ENCODE measurements around the gene CARS2. TPM values are rescaled to one million over a fixed set of nuclear protein-coding genes. Genes with fewer than 3 reads are reported as not detected.
A peak's percentile ranks its signal among the peaks of the same experiment; 100 is the strongest.
"Not testable (repeated sequence)": the region's sequence is repeated elsewhere in the genome, so short reads cannot be mapped to it uniquely, and the experiment has no call there.

CARS2 gene
- total and polyA plus RNA-seq, 8 donors, result 49.3 to 247 (median 75.7) TPM

DNA sequence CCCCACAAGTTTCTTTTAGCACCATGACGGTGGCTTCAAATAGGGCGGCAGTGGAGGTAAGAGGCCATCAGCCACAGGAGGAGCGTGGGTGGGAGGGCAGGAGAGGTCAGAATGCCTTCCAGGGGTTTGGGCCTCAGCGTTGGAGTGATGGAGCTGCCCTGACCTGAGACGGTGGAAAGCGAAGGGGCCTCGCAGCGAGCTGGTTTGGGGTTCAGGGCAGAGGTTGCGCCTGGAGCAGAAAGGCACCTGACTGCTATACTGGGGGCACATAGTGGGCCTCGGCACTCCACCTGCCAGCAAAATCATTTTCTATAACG lies 91.0 kb downstream of the CARS2 start:
- Histone ChIP-seq H3K4me3 (peak overlapping the region; percentile 64 to 91 (median 88)), H3K4me1 (peaks cover 33 to 48% (median 41%) of the 10 kb centered on the region in 4 donors), H3K9me3 (no peaks in the 10 kb centered on the region), H3K27ac (peak overlapping the region; percentile 95 to 99 (median 98)), H3K36me3 (no peaks in the 10 kb centered on the region), H3K27me3 (no peaks in the 10 kb centered on the region)
- DNase-seq, result no peak
- intact Hi-C loops (cut with DNase I; ENCODE audit: low total_unique reads), result no loop called here
- WGBS, 5 donors, result 82 to 86% (median 83%) methylated on average over 11 of the region's 11 CpGs
- TF ChIP-seq, protein P1, sequence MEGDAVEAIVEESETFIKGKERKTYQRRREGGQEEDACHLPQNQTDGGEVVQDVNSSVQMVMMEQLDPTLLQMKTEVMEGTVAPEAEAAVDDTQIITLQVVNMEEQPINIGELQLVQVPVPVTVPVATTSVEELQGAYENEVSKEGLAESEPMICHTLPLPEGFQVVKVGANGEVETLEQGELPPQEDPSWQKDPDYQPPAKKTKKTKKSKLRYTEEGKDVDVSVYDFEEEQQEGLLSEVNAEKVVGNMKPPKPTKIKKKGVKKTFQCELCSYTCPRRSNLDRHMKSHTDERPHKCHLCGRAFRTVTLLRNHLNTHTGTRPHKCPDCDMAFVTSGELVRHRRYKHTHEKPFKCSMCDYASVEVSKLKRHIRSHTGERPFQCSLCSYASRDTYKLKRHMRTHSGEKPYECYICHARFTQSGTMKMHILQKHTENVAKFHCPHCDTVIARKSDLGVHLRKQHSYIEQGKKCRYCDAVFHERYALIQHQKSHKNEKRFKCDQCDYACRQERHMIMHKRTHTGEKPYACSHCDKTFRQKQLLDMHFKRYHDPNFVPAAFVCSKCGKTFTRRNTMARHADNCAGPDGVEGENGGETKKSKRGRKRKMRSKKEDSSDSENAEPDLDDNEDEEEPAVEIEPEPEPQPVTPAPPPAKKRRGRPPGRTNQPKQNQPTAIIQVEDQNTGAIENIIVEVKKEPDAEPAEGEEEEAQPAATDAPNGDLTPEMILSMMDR (IDR thresholded peaks at IDR 0.05), result no peak
- TF ChIP-seq POLR2AphosphoS5 (IDR thresholded peaks at IDR 0.05), result no peak
- no peak for TF ChIP-seq EP300 (IDR thresholded peaks at IDR 0.05)
- TF ChIP-seq POLR2A (IDR thresholded peaks at IDR 0.05), result no peak

DNA sequence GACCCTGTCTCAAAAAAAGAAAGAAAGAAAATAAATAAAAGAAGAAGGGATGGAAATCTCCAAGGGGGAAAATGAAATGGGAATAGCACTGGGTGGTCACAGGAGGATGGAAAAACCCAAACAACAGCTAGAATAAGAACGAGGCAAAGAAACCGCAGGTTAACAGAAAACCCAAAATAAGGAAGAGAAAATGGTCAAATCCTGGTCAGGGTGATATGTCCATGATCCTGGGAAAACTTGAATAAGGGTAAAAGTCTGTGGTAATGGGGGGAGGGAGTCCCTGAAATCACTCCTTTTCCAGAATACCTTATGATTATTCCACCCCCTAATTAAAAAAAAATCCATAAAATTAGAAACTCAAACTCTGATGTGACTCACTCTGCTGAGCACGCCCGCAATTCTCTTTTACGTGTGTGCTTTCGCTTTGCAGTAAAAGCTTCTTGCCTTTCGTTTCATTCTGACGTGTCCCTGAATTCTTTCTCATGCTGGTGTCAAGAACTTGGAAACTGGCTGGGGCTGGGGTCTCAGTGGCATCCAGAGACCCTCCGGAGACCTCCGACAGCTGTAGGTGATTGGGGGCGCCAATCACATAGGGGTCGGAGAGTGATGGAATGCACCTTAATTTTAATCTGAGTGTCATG lies 94.8 kb downstream of the CARS2 start:
- Histone ChIP-seq H3K4me1 (peaks cover 4 to 9% (median 7%) of the 10 kb centered on the region in 4 donors), H3K9me3 (no peaks in the 10 kb centered on the region), H3K27me3 (no peaks in the 10 kb centered on the region), H3K4me3 (no peak overlapping the region), H3K27ac (no peak overlapping the region), H3K36me3 (no peaks in the 10 kb centered on the region)
- TF ChIP-seq EP300 (IDR thresholded peaks at IDR 0.05), result no peak
- TF ChIP-seq, protein P1 (IDR thresholded peaks at IDR 0.05), result no peak
- TF ChIP-seq POLR2A (IDR thresholded peaks at IDR 0.05), result no peak
- TF ChIP-seq POLR2AphosphoS5 (IDR thresholded peaks at IDR 0.05), result no peak
- DNase-seq, result no peak
- 79 to 86% (median 83%) methylated on average over 12 of the region's 12 CpGs for WGBS, 5 donors
- intact Hi-C loops (cut with DNase I; ENCODE audit: low total_unique reads), result no loop called here

DNA sequence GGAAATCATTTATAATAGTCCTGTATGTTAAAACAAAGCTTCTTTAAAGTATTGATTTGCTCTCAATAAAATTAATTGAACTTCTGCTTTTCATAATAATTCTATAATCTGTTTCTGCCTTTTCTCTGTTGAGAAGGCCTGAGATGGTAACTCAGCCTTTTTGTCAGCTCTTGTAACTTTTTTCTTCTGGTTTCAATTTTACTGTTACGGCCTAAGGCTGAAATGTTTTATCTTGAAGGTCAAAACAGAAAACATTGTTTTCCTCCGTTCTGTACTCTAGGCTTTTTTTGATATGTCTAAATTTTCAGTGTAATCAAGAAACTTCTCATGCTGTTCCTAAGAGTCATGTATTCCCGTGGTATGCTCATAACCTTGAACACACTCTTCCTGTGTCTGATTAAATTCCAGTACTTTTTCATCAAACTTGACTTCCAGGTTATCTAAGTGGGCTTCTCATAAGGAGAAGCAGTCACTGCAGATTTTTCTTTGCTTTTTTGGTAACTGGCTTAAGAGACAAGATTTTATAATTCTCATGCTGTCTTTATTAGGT lies 98.2 kb downstream of the CARS2 start:
- no peaks in the 10 kb centered on the region for H3K27me3 ChIP-seq
- no peak overlapping the region for H3K4me3 ChIP-seq
- H3K27ac ChIP-seq, result no peak overlapping the region
- TF ChIP-seq, protein P1 (IDR thresholded peaks at IDR 0.05), result no peak
- no peak for TF ChIP-seq POLR2AphosphoS5 (IDR thresholded peaks at IDR 0.05)
- no peak for TF ChIP-seq EP300 (IDR thresholded peaks at IDR 0.05)
- no peak for TF ChIP-seq POLR2A (IDR thresholded peaks at IDR 0.05)
- no peaks in the 10 kb centered on the region for H3K9me3 ChIP-seq
- H3K36me3 ChIP-seq, result no peaks in the 10 kb centered on the region
- H3K4me1 ChIP-seq, result no peaks in the 10 kb centered on the region
- no peak for DNase-seq
- 80 to 83% (median 81%) methylated on average over 3 of the region's 3 CpGs for WGBS, 5 donors
- intact Hi-C loops (cut with DNase I; ENCODE audit: low total_unique reads), result no loop called here

DNA sequence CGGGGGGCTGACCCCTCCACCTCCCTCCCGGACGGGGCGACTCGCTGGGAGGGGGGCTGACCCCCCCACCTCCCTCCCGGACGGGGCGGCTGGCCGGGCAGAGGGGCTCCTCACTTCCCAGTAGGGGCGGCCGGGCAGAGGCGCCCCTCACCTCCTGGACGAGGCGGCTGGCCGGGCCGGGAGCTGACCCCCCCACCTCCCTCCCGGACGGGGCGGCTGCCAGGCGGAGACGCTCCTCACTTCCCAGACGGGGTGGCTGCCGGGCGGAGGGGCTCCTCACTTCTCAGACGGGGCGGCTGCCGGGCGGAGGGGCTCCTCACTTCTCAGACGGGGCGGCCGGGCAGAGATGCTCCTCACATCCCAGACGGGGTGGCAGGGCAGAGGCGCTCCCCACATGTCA lies 99.6 kb downstream of the CARS2 start:
- H3K9me3 ChIP-seq; H3K4me3 ChIP-seq; H3K36me3 ChIP-seq; DNase-seq; intact Hi-C loops (cut with DNase I; ENCODE audit: low total_unique reads); H3K27ac ChIP-seq; H3K27me3 ChIP-seq: not testable (repeated sequence)
- peaks cover 0 to 12% (median 3%) of the 10 kb centered on the region in 4 donors for H3K4me1 ChIP-seq
- WGBS, 5 donors, result 94 to 99% (median 94%) methylated on average over 16 to 28 of the region's 33 CpGs; no CpG with 5 or more reads in 1 of the 5 donors

DNA sequence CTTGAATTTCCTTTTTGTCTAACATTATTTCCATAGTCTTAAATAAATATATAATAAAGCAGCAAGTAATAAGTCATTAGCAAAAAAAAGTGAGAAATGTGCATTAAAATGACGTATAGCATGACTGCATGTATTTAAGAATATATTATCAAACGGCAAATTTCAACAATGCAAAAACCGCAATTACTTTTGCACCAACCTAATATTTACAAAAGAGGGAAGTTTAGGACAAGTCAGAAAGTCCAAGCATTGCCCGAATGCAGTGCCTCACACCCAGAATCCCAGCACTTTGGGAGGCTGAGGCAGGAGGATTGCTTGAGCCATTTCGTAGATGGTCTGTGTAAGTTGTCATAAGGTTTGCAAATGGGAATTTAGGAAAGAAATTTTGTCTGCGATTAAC lies 100.8 kb downstream of the CARS2 start:
- Histone ChIP-seq H3K36me3 (no peaks in the 10 kb centered on the region), H3K27ac (no peak overlapping the region), H3K4me1 (peaks cover 0 to 12% (median 3%) of the 10 kb centered on the region in 4 donors), H3K9me3 (no peaks in the 10 kb centered on the region), H3K27me3 (no peaks in the 10 kb centered on the region), H3K4me3 (no peak overlapping the region)
- DNase-seq, result no peak
- TF ChIP-seq POLR2A (IDR thresholded peaks at IDR 0.05), result no peak
- TF ChIP-seq EP300 (IDR thresholded peaks at IDR 0.05), result no peak
- TF ChIP-seq, protein P1 (IDR thresholded peaks at IDR 0.05), result no peak
- TF ChIP-seq POLR2AphosphoS5 (IDR thresholded peaks at IDR 0.05), result no peak
- 93 to 96% (median 95%) methylated on average over 6 of the region's 6 CpGs for WGBS, 5 donors
- intact Hi-C loops (cut with DNase I; ENCODE audit: low total_unique reads), result no loop called here

Measured in stomach (tissue), 9 donors.